Neuronal stem cell (in vitro differentiated cells): Measurements from ENCODE around the gene GABRA6.

Experiments used
- DNase-seq: peaks from one replicate; pipeline ENCODE4 v3.0.0-alpha.2; 2013; ENCODE audit warnings: low spot score
- H2AFZ ChIP-seq: one replicate; pipeline ENCODE4 v1.6.1; 2013; ENCODE audit warnings: mild to moderate bottlenecking, low read length, inconsistent platforms
- H2AK5ac ChIP-seq: 2 replicates; pipeline ENCODE4 v1.6.1; 2013; ENCODE audit warnings: low read depth, mild to moderate bottlenecking, inconsistent platforms, low read length, moderate library complexity, mixed read lengths
- H2BK120ac ChIP-seq: 2 replicates; pipeline ENCODE4 v1.6.1; 2013; ENCODE audit warnings: low read depth, mild to moderate bottlenecking, inconsistent platforms, low read length, moderate library complexity, mixed read lengths
- H2BK12ac ChIP-seq: one replicate; pipeline ENCODE4 v1.6.1; 2013; ENCODE audit warnings: low read length, inconsistent platforms
- H2BK15ac ChIP-seq: 2 replicates; pipeline ENCODE4 v1.6.1; 2013; ENCODE audit warnings: mild to moderate bottlenecking, low read length, inconsistent platforms, mixed read lengths
- H2BK5ac ChIP-seq: one replicate; pipeline ENCODE4 v1.6.1; 2013; ENCODE audit warnings: inconsistent platforms, mild to moderate bottlenecking, low read length, moderate library complexity
- H3K14ac ChIP-seq: one replicate; pipeline ENCODE4 v1.6.1; 2013; ENCODE audit warnings: low read length, inconsistent platforms
- H3K18ac ChIP-seq: 2 replicates; pipeline ENCODE4 v1.6.1; 2013; ENCODE audit warnings: low read length, inconsistent platforms
- H3K23ac ChIP-seq: 2 replicates; pipeline ENCODE4 v1.6.1; 2013; ENCODE audit warnings: low read depth, mild to moderate bottlenecking, mixed read lengths, low read length, inconsistent platforms; ENCODE audit not compliant: poor library complexity
- H3K27ac ChIP-seq: replicated peaks from 3 replicates; pipeline ENCODE4 v1.5.1; 2013; ENCODE audit warnings: low read length, inconsistent platforms
- H3K27me3 ChIP-seq, 3 experiments: 2 replicates each; pipeline ENCODE4 v1.6.1; 2013; ENCODE audit warnings: low read length in 3 of 3, mild to moderate bottlenecking in 2 of 3, inconsistent platforms in 1 of 3, low read depth in 1 of 3, mixed read lengths in 1 of 3, moderate library complexity in 1 of 3; ENCODE audit not compliant: control insufficient read depth in 3 of 3, insufficient read depth in 3 of 3
- H3K36me3 ChIP-seq, 2 donors: replicated peaks in 1 of 2; 2 replicates each; pipeline ENCODE4 v1.6.1; 2013; ENCODE audit warnings: low read length in 2 of 2; ENCODE audit not compliant: control insufficient read depth in 2 of 2, insufficient read depth in 2 of 2
- H3K4ac ChIP-seq: 2 replicates; pipeline ENCODE4 v1.6.1; 2013; ENCODE audit warnings: inconsistent platforms, mild to moderate bottlenecking, low read length, moderate library complexity
- H3K4me1 ChIP-seq, 2 donors: 1 replicate in 1 of 2; 2 replicates in 1 of 2; pipeline ENCODE4 v1.6.1; 2013; ENCODE audit warnings: low read length in 2 of 2, low read depth in 1 of 2; ENCODE audit not compliant: control insufficient read depth in 2 of 2, insufficient read depth in 1 of 2
- H3K4me2 ChIP-seq: one replicate; pipeline ENCODE4 v1.6.1; 2013; ENCODE audit warnings: mild to moderate bottlenecking, low read length, inconsistent platforms; ENCODE audit not compliant: insufficient read depth, poor library complexity, severe bottlenecking
- H3K4me3 ChIP-seq, 2 donors: 2 replicates each; pipeline ENCODE4 v1.5.1; 2013; ENCODE audit warnings: low read length in 2 of 2, mild to moderate bottlenecking in 2 of 2, inconsistent platforms in 1 of 2, moderate library complexity in 1 of 2
- H3K79me1 ChIP-seq: one replicate; pipeline ENCODE4 v1.6.1; 2013; ENCODE audit warnings: low read depth, mild to moderate bottlenecking, inconsistent platforms, low read length, moderate library complexity
- H3K9ac ChIP-seq: one replicate; pipeline ENCODE4 v1.6.1; 2013; ENCODE audit warnings: mild to moderate bottlenecking, low read depth, low read length, inconsistent platforms; ENCODE audit not compliant: poor library complexity
- H3K9me3 ChIP-seq, 2 donors: replicated peaks in 1 of 2; 2 replicates each; pipeline versions ENCODE3 to v1.6.1; 2013; ENCODE audit warnings: low read length in 2 of 2, mild to moderate bottlenecking in 2 of 2, inconsistent platforms in 1 of 2, low read depth in 1 of 2, mixed read lengths in 1 of 2, moderate library complexity in 1 of 2; ENCODE audit not compliant: control insufficient read depth in 2 of 2, insufficient read depth in 1 of 2
- H4K8ac ChIP-seq: one replicate; pipeline ENCODE4 v1.6.1; 2013; ENCODE audit warnings: low read depth, mild to moderate bottlenecking, inconsistent platforms, low read length, moderate library complexity
- H4K91ac ChIP-seq: one replicate; pipeline ENCODE4 v1.6.1; 2013; ENCODE audit warnings: low read length, low read depth, mild to moderate bottlenecking, inconsistent platforms; ENCODE audit not compliant: poor library complexity
- WGBS, 2 donors: extraction: QIAGEN DNeasy Blood & Tissue Kit; methylation state at CpG; one replicate each; pipeline ENCODE4 v1.1.7; 2013; ENCODE audit warnings: missing lambda C conversion rate in 2 of 2, mixed read lengths in 1 of 2; ENCODE audit not compliant: insufficient read length in 2 of 2, insufficient replicate concordance in 1 of 2; ENCODE audit errors: extremely low coverage in 2 of 2; 5-methylcytosine and 5-hydroxymethylcytosine counted together

Gene GABRA6

DNA sequence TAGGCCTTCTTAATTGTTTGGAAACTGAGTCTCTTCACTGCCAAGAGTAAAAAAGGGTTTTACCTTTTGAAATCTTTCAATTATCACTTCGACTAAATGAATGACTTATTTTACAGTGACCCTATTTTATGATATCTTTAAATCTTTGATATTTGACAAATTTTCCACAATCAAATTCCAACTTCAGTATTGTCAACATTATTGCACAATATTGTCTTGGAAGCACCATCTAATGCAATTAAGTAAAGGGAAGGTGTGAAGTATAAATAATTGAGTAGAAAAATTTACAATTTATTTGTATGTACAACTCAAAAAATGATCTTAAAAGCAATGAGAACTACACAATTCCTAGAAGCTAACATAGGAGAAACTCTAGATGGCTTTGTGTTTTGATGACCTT lies 49.2 kb downstream of the GABRA6 start:
- no peak overlapping the region for H3K4me2 ChIP-seq
- DNase-seq: no peak
- no peaks in the 10 kb centered on the region for H3K9me3 ChIP-seq
- no peak overlapping the region for H3K14ac ChIP-seq
- no peak overlapping the region for H3K4ac ChIP-seq
- no peak overlapping the region for H2BK15ac ChIP-seq
- no peak overlapping the region for H2BK120ac ChIP-seq
- no peaks in the 10 kb centered on the region for H3K36me3 ChIP-seq
- no peak overlapping the region for H3K9ac ChIP-seq
- no peaks in the 10 kb centered on the region for H3K27me3 ChIP-seq
- no peak overlapping the region for H3K27ac ChIP-seq
- no peak overlapping the region for H4K8ac ChIP-seq
- H3K79me1 ChIP-seq: no peaks in the 10 kb centered on the region
- no peak overlapping the region for H3K18ac ChIP-seq
- H3K4me1 ChIP-seq: no peaks in the 10 kb centered on the region
- H2BK12ac ChIP-seq: no peak overlapping the region
- H2AK5ac ChIP-seq: no peak overlapping the region
- no peak overlapping the region for H4K91ac ChIP-seq
- H3K4me3 ChIP-seq: no peak overlapping the region
- H3K23ac ChIP-seq: no peak overlapping the region
- H2AFZ ChIP-seq: no peak overlapping the region
- H2BK5ac ChIP-seq: no peak overlapping the region
- no CpG with 5 or more reads among the region's 1 CpG for WGBS, 2 donors

- H2BK5ac ChIP-seq: no peak overlapping the region
- H2BK120ac ChIP-seq: no peak overlapping the region
- H2BK12ac ChIP-seq: no peak overlapping the region
- H2AK5ac ChIP-seq: no peak overlapping the region
- H3K4me1 ChIP-seq: no peaks in the 10 kb centered on the region
- no peak overlapping the region for H3K4me2 ChIP-seq
- H2BK15ac ChIP-seq: no peak overlapping the region
- no peak overlapping the region for H3K18ac ChIP-seq
- H3K36me3 ChIP-seq: no peaks in the 10 kb centered on the region
- no peak overlapping the region for H3K23ac ChIP-seq
- no peak overlapping the region for H4K8ac ChIP-seq
- no peak for DNase-seq
- H3K9ac ChIP-seq: no peak overlapping the region
- no peaks in the 10 kb centered on the region for H3K79me1 ChIP-seq
- no peak overlapping the region for H3K4me3 ChIP-seq
- H3K27ac ChIP-seq: no peak overlapping the region
- WGBS, 2 donors: no CpG with 5 or more reads among the region's 1 CpG
- no peak overlapping the region for H2AFZ ChIP-seq
- no peak overlapping the region for H3K14ac ChIP-seq
- H4K91ac ChIP-seq: no peak overlapping the region
- no peaks in the 10 kb centered on the region for H3K27me3 ChIP-seq
- H3K4ac ChIP-seq: no peak overlapping the region
- no peaks in the 10 kb centered on the region for H3K9me3 ChIP-seq
Observed at GRCh38 chr5:161740433-161740832, 54.9 kb downstream of the GABRA6 start.

DNA sequence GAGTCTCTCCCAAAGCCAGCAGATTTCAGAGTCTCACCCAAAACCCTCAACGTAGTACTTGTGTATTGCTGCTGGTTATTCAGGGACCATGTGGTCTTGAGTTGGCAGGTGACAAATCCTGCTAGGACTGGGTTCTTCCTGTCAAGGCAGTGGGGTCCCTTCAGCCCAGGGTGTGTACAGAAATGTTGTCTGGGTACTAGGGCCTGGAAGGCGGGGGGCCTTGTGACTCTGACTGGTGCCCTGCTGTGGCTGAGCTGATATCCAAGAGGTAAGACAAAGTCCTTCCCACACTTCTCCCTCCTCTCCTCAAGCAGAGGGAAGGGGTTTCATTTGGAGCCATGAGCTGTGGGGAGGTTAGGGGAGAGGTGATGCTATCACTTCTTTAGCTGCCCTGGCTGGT lies 58.8 kb downstream of the GABRA6 start:
- Histone ChIP-seq H4K91ac (no peak overlapping the region), H3K36me3 (no peaks in the 10 kb centered on the region), H3K4me3 (no peak overlapping the region), H3K79me1 (no peaks in the 10 kb centered on the region), H3K9ac (no peak overlapping the region), H3K4me2 (no peak overlapping the region), H2AFZ (no peak overlapping the region), H3K27ac (no peak overlapping the region), H3K9me3 (no peaks in the 10 kb centered on the region), H3K4ac (no peak overlapping the region), H2BK12ac (no peak overlapping the region), H2BK5ac (no peak overlapping the region), H2BK120ac (no peak overlapping the region), H3K27me3 (no peaks in the 10 kb centered on the region), H3K14ac (peak overlapping the region; percentile 22), H2AK5ac (no peak overlapping the region), H2BK15ac (no peak overlapping the region), H3K4me1 (no peaks in the 10 kb centered on the region), H3K23ac (no peak overlapping the region), H3K18ac (no peak overlapping the region), H4K8ac (no peak overlapping the region)
- WGBS, 2 donors: no CpG with 5 or more reads among the region's 2 CpGs
- DNase-seq: no peak

DNA sequence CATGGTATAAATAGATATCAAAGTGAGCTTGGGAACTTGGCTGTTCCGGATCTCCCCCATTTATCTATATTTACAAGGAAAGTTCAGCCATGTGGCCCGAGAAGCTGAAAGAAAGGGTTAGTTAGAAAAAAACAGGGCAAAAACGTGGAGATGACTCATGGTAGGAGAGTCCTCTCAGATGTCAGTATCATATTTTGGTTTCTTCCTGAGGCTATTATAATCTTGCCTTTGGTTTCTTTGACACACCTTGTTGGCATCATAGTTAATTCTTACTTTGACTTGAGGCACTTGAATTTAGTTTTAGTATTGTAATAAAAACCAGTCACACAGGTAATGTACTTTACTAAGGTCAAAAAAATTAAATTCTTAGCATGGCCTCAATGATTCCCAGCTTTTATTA lies 59.9 kb downstream of the GABRA6 start:
- H3K14ac ChIP-seq: no peak overlapping the region
- no peaks in the 10 kb centered on the region for H3K36me3 ChIP-seq
- no peak overlapping the region for H2BK12ac ChIP-seq
- H3K18ac ChIP-seq: no peak overlapping the region
- H3K23ac ChIP-seq: no peak overlapping the region
- H3K4me3 ChIP-seq: no peak overlapping the region
- DNase-seq: no peak
- no peak overlapping the region for H2AFZ ChIP-seq
- no peaks in the 10 kb centered on the region for H3K79me1 ChIP-seq
- no peaks in the 10 kb centered on the region for H3K9me3 ChIP-seq
- no peak overlapping the region for H3K4ac ChIP-seq
- no peak overlapping the region for H2BK120ac ChIP-seq
- no CpG with 5 or more reads among the region's 3 CpGs for WGBS, 2 donors
- no peak overlapping the region for H3K4me2 ChIP-seq
- no peak overlapping the region for H3K9ac ChIP-seq
- H2BK15ac ChIP-seq: no peak overlapping the region
- no peak overlapping the region for H4K91ac ChIP-seq
- no peak overlapping the region for H4K8ac ChIP-seq
- H2AK5ac ChIP-seq: no peak overlapping the region
- H3K27me3 ChIP-seq: no peaks in the 10 kb centered on the region
- no peak overlapping the region for H2BK5ac ChIP-seq
- no peak overlapping the region for H3K27ac ChIP-seq
- no peaks in the 10 kb centered on the region for H3K4me1 ChIP-seq
